Caco-2 (cell line): ENCODE results near the gene CFAP221. TPM values are rescaled to one million over a fixed set of nuclear protein-coding genes. Genes with fewer than 3 reads are reported as not detected.
A peak's percentile ranks its signal among the peaks of the same experiment; 100 is the strongest.

Source experiments
- BruUV-seq: library from RNA; stranded (reverse); fragments of 400-500 nt; replicated peaks from 2 replicates; lab custom pipeline; 2021; lab: Mats Ljungman, UMichigan
- CTCF ChIA-PET: fragments of 300-600 bp; sonication (Branson Sonifier 250); formaldehyde crosslinking; loops from one replicate; lab custom pipeline; 2022; ENCODE audit warnings: antibody characterized with exemption; lab: Charles Lee
- POLR2A ChIA-PET: fragments of 300-600 bp; sonication (Branson Sonifier 250); formaldehyde crosslinking; loops from one replicate; lab custom pipeline; 2022; ENCODE audit warnings: antibody characterized with exemption; lab: Charles Lee
- DNase-seq, 2 experiments: peaks; one replicate each; pipeline versions ENCODE4 v3.0.0 to v3.0.0-alpha.2; 2020 to 2022
- H3K27me3 ChIP-seq: replicated peaks from 2 replicates; pipeline ENCODE4 v1.6.0; 2011; ENCODE audit warnings: low read length; ENCODE audit not compliant: control insufficient read depth, insufficient read depth
- H3K36me3 ChIP-seq: 2 replicates; pipeline ENCODE4 v1.5.1; 2011; ENCODE audit warnings: low read length; ENCODE audit not compliant: control insufficient read depth, insufficient read depth
- H3K4me1 ChIP-seq: fragments of 250-450 bp; sonication (Bioruptor Pico); 2 replicates; pipeline ENCODE4 v1.5.1; 2020; ENCODE audit warnings: mild to moderate bottlenecking
- H3K4me3 ChIP-seq: 2 replicates; pipeline ENCODE4 v1.5.1; 2011; ENCODE audit warnings: low read depth, mild to moderate bottlenecking, control low read depth, low read length
- H3K9me3 ChIP-seq: fragments of 250-450 bp; sonication (Bioruptor Pico); 2 replicates; pipeline ENCODE4 v1.5.1; 2020; ENCODE audit warnings: mild to moderate bottlenecking, moderate library complexity
- H3K27ac Mint-ChIP-seq: one replicate; pipeline ENCODE4 v1.8.0; 2022; ENCODE audit warnings: mixed read lengths; ENCODE audit not compliant: unreplicated experiment
- H3K27me3 Mint-ChIP-seq: one replicate; pipeline ENCODE4 v1.8.0; 2022; ENCODE audit warnings: mixed read lengths; ENCODE audit not compliant: insufficient read depth, unreplicated experiment
- H3K36me3 Mint-ChIP-seq: one replicate; pipeline ENCODE4 v1.8.0; 2022; ENCODE audit warnings: mild to moderate bottlenecking, mixed read lengths; ENCODE audit not compliant: insufficient read depth, unreplicated experiment
- H3K4me1 Mint-ChIP-seq: one replicate; pipeline ENCODE4 v1.8.0; 2022; ENCODE audit warnings: low read depth, mixed read lengths; ENCODE audit not compliant: unreplicated experiment
- H3K4me3 Mint-ChIP-seq: one replicate; pipeline ENCODE4 v1.8.0; 2022; ENCODE audit warnings: mild to moderate bottlenecking, moderate library complexity, mixed read lengths; ENCODE audit not compliant: unreplicated experiment
- H3K9me3 Mint-ChIP-seq: one replicate; pipeline ENCODE4 v1.8.0; 2022; ENCODE audit warnings: mixed read lengths; ENCODE audit not compliant: unreplicated experiment
- CTCF ChIP-seq, 2 experiments: fragments of 200-600 bp in 1 of 2; IDR thresholded peaks; 1 replicate in 1 of 2; 2 replicates in 1 of 2; pipeline versions ENCODE4 v1.5.1 to v1.8.0; 2011 to 2022; ENCODE audit warnings: antibody characterized with exemption in 1 of 2, control low read depth in 1 of 2, inconsistent platforms in 1 of 2, low read depth in 1 of 2, low read length in 1 of 2, mild to moderate bottlenecking in 1 of 2, moderate library complexity in 1 of 2; ENCODE audit not compliant: insufficient read depth in 1 of 2, severe bottlenecking in 1 of 2, unreplicated experiment in 1 of 2
- intact Hi-C: fragments of 100-400 bp; cut with micrococcal nuclease; formaldehyde crosslinking; loops from one replicate; pipeline ENCODE4 v1.10.0; 2022; ENCODE audit not compliant: unreplicated experiment
- total RNA-seq: library from RNA; stranded (reverse); gene quantifications from 2 replicates; pipeline ENCODE4 v1.2.3, GENCODE V29; 2022

The CFAP221 gene
- total RNA-seq, 1 experiment from 2014 or later, result not detected

GRCh38 chr2:119673796-119674195, 129.5 kb downstream of the CFAP221 start:
- no peaks in the 10 kb centered on the region for H3K27me3 ChIP-seq
- BruUV-seq, result no TSS peak
- no peak for DNase-seq
- 0 out of 2 replicates have a peak, but pooled peaks cover 6% of the 10 kb centered on the region for H3K4me1 ChIP-seq
- H3K4me3 Mint-ChIP-seq, result no peak overlapping the region
- no peaks in the 10 kb centered on the region for H3K36me3 ChIP-seq
- POLR2A ChIA-PET, result no interaction called here
- no peak overlapping the region for H3K4me3 ChIP-seq
- CTCF ChIA-PET, result no interaction called here
- no peaks in the 10 kb centered on the region for H3K4me1 Mint-ChIP-seq
- intact Hi-C loops, result no loop called here
- TF ChIP-seq CTCF (IDR thresholded peaks at IDR 0.05; ENCODE audit: insufficient read depth in 1 of 2, low read depth in 1 of 2, low read length in 1 of 2, severe bottlenecking in 1 of 2, unreplicated experiment in 1 of 2), result no peak
- no peaks in the 10 kb centered on the region for H3K9me3 ChIP-seq
- peaks cover 7% of the 10 kb centered on the region for H3K36me3 Mint-ChIP-seq
- no peaks in the 10 kb centered on the region for H3K9me3 Mint-ChIP-seq
- peaks cover 2% of the 10 kb centered on the region for H3K27me3 Mint-ChIP-seq
- H3K27ac Mint-ChIP-seq, result no peak overlapping the region

- Mint-ChIP-seq H3K9me3 (no peaks in the 10 kb centered on the region), H3K27ac (no peak overlapping the region), H3K4me3 (no peak overlapping the region), H3K36me3 (peaks cover 7% of the 10 kb centered on the region), H3K4me1 (no peaks in the 10 kb centered on the region), H3K27me3 (no peaks in the 10 kb centered on the region)
- no peak for DNase-seq
- intact Hi-C loops, result no loop called here
- Histone ChIP-seq H3K9me3 (no peaks in the 10 kb centered on the region), H3K4me3 (no peak overlapping the region), H3K4me1 (0 out of 2 replicates have a peak, but pooled peaks cover 7% of the 10 kb centered on the region), H3K27me3 (no peaks in the 10 kb centered on the region), H3K36me3 (no peaks in the 10 kb centered on the region)
- POLR2A ChIA-PET, result no interaction called here
- TF ChIP-seq CTCF (IDR thresholded peaks at IDR 0.05; ENCODE audit: insufficient read depth in 1 of 2, low read depth in 1 of 2, low read length in 1 of 2, severe bottlenecking in 1 of 2, unreplicated experiment in 1 of 2), result no peak
- CTCF ChIA-PET, result no interaction called here
- BruUV-seq, result no TSS peak
These were observed 130.7 kb downstream of the CFAP221 start for GRCh38 chr2:119674711-119675500.

DNA sequence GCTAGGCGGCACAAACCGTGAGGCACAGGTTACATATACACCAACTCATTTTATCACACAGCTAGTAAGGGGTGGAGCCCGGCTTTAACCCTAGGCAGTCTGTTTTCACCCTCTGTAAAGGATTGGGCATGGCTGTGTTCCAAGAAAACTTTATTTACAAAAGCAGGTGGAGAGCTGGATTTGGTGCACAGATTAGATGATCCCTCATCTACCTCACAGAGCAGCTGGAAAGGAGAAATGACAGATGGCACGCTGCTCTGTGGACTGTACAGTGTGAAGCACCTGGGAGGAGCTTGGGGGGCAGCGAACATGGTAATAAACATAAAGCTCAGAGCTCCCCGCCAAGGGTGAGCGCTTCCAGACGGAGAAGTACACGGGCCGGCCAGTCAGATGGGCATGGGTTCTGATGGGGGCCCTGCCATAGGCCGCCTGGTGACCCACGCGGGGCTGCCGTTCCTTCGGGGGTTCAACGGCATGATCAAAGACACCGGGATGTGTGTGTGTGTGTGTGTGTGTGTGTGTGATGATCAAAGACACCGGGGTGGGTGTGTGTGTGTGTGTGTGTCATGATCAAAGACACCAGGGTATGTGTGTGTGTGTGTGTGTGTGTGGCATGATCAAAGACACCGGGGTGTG, 133.9 kb downstream of the CFAP221 start:
- no TSS peak for BruUV-seq
- no peak for TF ChIP-seq CTCF (IDR thresholded peaks at IDR 0.05; ENCODE audit: insufficient read depth in 1 of 2, low read depth in 1 of 2, low read length in 1 of 2, severe bottlenecking in 1 of 2, unreplicated experiment in 1 of 2)
- CTCF ChIA-PET, result interaction anchor here (0.7 to 1.0 kb wide), 5 partner anchors 17 to 1036 kb away, joined by 3 to 11 read pairs (median 4); no protein-coding TSS in a partner anchor
- Mint-ChIP-seq H3K4me1 (no peaks in the 10 kb centered on the region), H3K4me3 (peak overlapping the region; percentile 92), H3K36me3 (peaks cover 21% of the 10 kb centered on the region), H3K27me3 (no peaks in the 10 kb centered on the region), H3K27ac (peak overlapping the region; percentile 33), H3K9me3 (no peaks in the 10 kb centered on the region)
- Histone ChIP-seq H3K9me3 (no peaks in the 10 kb centered on the region), H3K4me1 (0 out of 2 replicates have a peak, but pooled peaks cover 10% of the 10 kb centered on the region), H3K27me3 (no peaks in the 10 kb centered on the region), H3K36me3 (no peaks in the 10 kb centered on the region; the same call in 1 of the 2 replicates), H3K4me3 (peak overlapping the region; percentile 93)
- DNase-seq, result peak in 1 of 2 experiments; percentile 32
- POLR2A ChIA-PET, result interaction anchor here (0.6 to 1.0 kb wide), 8 partner anchors 17 to 335 kb away, joined by 3 to 7 read pairs (median 3); partner anchors contain the start of genes C2orf76, DBI, EPB41L5 and PTPN4
- intact Hi-C loops, result no loop called here
